WTC11 (cell line): ENCODE results near the gene PWP2. TPM values are rescaled to one million over a fixed set of nuclear protein-coding genes. Genes with fewer than 3 reads are reported as not detected.

Source experiments
- ATAC-seq: fragments of 200-7000 bp; cut with Tn5 transposase; 2 replicates; pipeline ENCODE4 v1.10.0; 2021; ENCODE audit warnings: mild to moderate bottlenecking, moderate library complexity
- CTCF ChIA-PET: fragments of 300-600 bp; sonication (Branson Sonifier 250); formaldehyde crosslinking; loops from one replicate; lab custom pipeline; 2021; ENCODE audit warnings: antibody characterized with exemption; lab: Charles Lee
- POLR2A ChIA-PET: fragments of 350-600 bp; sonication (Branson Sonifier 250); formaldehyde crosslinking; loops from one replicate; lab custom pipeline; 2021; ENCODE audit warnings: antibody characterized with exemption; lab: Charles Lee
- DNase-seq: peaks from one replicate; pipeline ENCODE4 v3.0.0; 2021; ENCODE audit warnings: low spot score
- H3K27ac Mint-ChIP-seq: 2 replicates; pipeline ENCODE4 v1.8.0; 2021; ENCODE audit warnings: mixed read lengths
- H3K27me3 Mint-ChIP-seq: 2 replicates; pipeline ENCODE4 v1.8.0; 2021; ENCODE audit warnings: low read depth, mild to moderate bottlenecking, moderate library complexity, mixed read lengths
- H3K36me3 Mint-ChIP-seq: 2 replicates; pipeline ENCODE4 v1.8.0; 2021; ENCODE audit warnings: mixed read lengths
- H3K4me1 Mint-ChIP-seq: 2 replicates; pipeline ENCODE4 v1.8.0; 2022; ENCODE audit warnings: mixed read lengths
- H3K4me3 Mint-ChIP-seq: 2 replicates; pipeline ENCODE4 v1.8.0; 2021; ENCODE audit warnings: mild to moderate bottlenecking, moderate library complexity, mixed read lengths
- H3K9me3 Mint-ChIP-seq: 2 replicates; pipeline ENCODE4 v1.8.0; 2021; ENCODE audit warnings: mixed read lengths
- CBFB ChIP-seq: sonication (generic); formaldehyde crosslinking; IDR thresholded peaks from 2 replicates; pipeline ENCODE4 v1.8.1; 2022; ENCODE audit warnings: mild to moderate bottlenecking, low read depth, missing genetic modification reagents
- ESRRA ChIP-seq: sonication (generic); formaldehyde crosslinking; IDR thresholded peaks from 2 replicates; pipeline ENCODE4 v1.8.1; 2022; ENCODE audit warnings: mild to moderate bottlenecking, missing genetic modification reagents, borderline replicate concordance
- FOXJ3 ChIP-seq: sonication (generic); formaldehyde crosslinking; IDR thresholded peaks from 2 replicates; pipeline ENCODE4 v1.9.0; 2021; ENCODE audit warnings: missing genetic modification reagents, mild to moderate bottlenecking, borderline replicate concordance
- FOXK1 ChIP-seq: sonication (generic); formaldehyde crosslinking; IDR thresholded peaks from 2 replicates; pipeline ENCODE4 v1.8.0; 2022; ENCODE audit warnings: mild to moderate bottlenecking, moderate library complexity, missing genetic modification reagents
- GTF2I ChIP-seq: fragments of 250-450 bp; sonication (Bioruptor Pico); conservative IDR thresholded peaks from 2 replicates; pipeline ENCODE4 v1.4.0; 2021; ENCODE audit warnings: mild to moderate bottlenecking
- IRF2 ChIP-seq: sonication (generic); formaldehyde crosslinking; IDR thresholded peaks from 2 replicates; pipeline ENCODE4 v1.8.0; 2022; ENCODE audit warnings: low read depth, missing genetic modification reagents, borderline replicate concordance
- KAT7 ChIP-seq: sonication (generic); formaldehyde crosslinking; IDR thresholded peaks from 2 replicates; pipeline ENCODE4 v1.8.1; 2023; ENCODE audit warnings: missing genetic modification reagents, mild to moderate bottlenecking, borderline replicate concordance
- NFYB ChIP-seq: sonication (generic); formaldehyde crosslinking; conservative IDR thresholded peaks from 2 replicates; pipeline ENCODE4 v1.8.0; 2022; ENCODE audit warnings: low read depth, missing genetic modification reagents
- NR1H2 ChIP-seq: sonication (generic); formaldehyde crosslinking; IDR thresholded peaks from 2 replicates; pipeline ENCODE4 v1.9.0; 2021; ENCODE audit warnings: mild to moderate bottlenecking, moderate library complexity, missing genetic modification reagents
- OVOL2 ChIP-seq: fragments of 250-450 bp; sonication (Bioruptor Pico); IDR thresholded peaks from 2 replicates; pipeline ENCODE4 v1.9.0; 2021; ENCODE audit warnings: mild to moderate bottlenecking, borderline replicate concordance
- RORB ChIP-seq: fragments of 250-450 bp; sonication (Bioruptor Pico); IDR thresholded peaks from 2 replicates; pipeline ENCODE4 v1.9.0; 2021; ENCODE audit warnings: mild to moderate bottlenecking
- ZNF138 ChIP-seq: sonication (generic); formaldehyde crosslinking; conservative IDR thresholded peaks from 2 replicates; pipeline ENCODE4 v1.8.1; 2022; ENCODE audit warnings: mild to moderate bottlenecking, moderate library complexity, missing genetic modification reagents
- ZNF416 ChIP-seq: fragments of 250-450 bp; sonication (Bioruptor Pico); IDR thresholded peaks from 2 replicates; pipeline ENCODE4 v1.9.0; 2021; ENCODE audit warnings: mild to moderate bottlenecking, inconsistent platforms
- ZNF423 ChIP-seq: fragments of 250-450 bp; sonication (Bioruptor Pico); IDR thresholded peaks from 2 replicates; pipeline ENCODE4 v2.1.2; 2022; ENCODE audit warnings: mild to moderate bottlenecking, moderate library complexity
- ZNF671 ChIP-seq: fragments of 250-450 bp; sonication (Bioruptor Pico); IDR thresholded peaks from 2 replicates; pipeline ENCODE4 v1.8.0; 2021; ENCODE audit warnings: mild to moderate bottlenecking
- total RNA-seq: library from RNA; stranded (reverse); gene quantifications from 3 replicates; pipeline ENCODE4 v1.2.3, GENCODE V29; 2021
- TF ChIP-seq, protein P1 (sequence below): sonication (generic); formaldehyde crosslinking; conservative IDR thresholded peaks from 2 replicates; pipeline ENCODE4 v1.8.1; 2023; ENCODE audit warnings: mild to moderate bottlenecking, low read depth, missing genetic modification reagents, moderate library complexity
- TF ChIP-seq, protein P2 (sequence below): sonication (generic); formaldehyde crosslinking; IDR thresholded peaks from 2 replicates; pipeline ENCODE4 v1.8.0; 2023; ENCODE audit warnings: mild to moderate bottlenecking, missing genetic modification reagents
- TF ChIP-seq, protein P3 (sequence below): sonication (generic); formaldehyde crosslinking; IDR thresholded peaks from 2 replicates; pipeline ENCODE4 v1.8.1; 2023; ENCODE audit warnings: mild to moderate bottlenecking, missing genetic modification reagents, borderline replicate concordance
- TF ChIP-seq, protein P4 (sequence below): sonication (generic); formaldehyde crosslinking; IDR thresholded peaks from 2 replicates; pipeline ENCODE4 v1.8.1; 2023; ENCODE audit warnings: mild to moderate bottlenecking, missing genetic modification reagents, moderate library complexity

Gene PWP2
- total RNA-seq, 1 experiment from 2014 or later: 41.6 TPM

DNA sequence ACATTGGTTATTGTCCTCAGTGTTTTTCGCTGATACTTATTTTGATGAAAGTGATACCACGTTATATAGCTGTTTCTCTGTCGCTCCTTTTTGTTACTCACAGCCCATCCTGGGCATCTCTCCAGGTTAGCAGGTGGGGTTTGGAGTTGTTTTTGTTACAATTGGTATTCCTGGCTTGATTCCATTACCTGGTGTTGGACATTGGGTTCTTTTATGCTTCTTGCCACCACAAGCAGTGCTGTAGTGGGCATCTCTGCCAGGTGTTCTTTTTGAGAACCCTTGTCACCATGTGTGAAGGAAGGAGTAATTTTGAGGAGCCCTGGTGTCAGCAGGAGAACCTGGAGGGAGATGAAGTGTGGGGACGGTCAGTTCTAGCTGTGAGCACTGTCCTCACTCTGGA is 47.5 kb upstream of the PWP2 start (continued):
- TF ChIP-seq, protein P1, sequence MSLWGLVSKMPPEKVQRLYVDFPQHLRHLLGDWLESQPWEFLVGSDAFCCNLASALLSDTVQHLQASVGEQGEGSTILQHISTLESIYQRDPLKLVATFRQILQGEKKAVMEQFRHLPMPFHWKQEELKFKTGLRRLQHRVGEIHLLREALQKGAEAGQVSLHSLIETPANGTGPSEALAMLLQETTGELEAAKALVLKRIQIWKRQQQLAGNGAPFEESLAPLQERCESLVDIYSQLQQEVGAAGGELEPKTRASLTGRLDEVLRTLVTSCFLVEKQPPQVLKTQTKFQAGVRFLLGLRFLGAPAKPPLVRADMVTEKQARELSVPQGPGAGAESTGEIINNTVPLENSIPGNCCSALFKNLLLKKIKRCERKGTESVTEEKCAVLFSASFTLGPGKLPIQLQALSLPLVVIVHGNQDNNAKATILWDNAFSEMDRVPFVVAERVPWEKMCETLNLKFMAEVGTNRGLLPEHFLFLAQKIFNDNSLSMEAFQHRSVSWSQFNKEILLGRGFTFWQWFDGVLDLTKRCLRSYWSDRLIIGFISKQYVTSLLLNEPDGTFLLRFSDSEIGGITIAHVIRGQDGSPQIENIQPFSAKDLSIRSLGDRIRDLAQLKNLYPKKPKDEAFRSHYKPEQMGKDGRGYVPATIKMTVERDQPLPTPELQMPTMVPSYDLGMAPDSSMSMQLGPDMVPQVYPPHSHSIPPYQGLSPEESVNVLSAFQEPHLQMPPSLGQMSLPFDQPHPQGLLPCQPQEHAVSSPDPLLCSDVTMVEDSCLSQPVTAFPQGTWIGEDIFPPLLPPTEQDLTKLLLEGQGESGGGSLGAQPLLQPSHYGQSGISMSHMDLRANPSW: no peak
- TF ChIP-seq ZNF671 (CRISPR knock-in tag) (no peak), KAT7 (CRISPR knock-in tag) (no peak), FOXK1 (CRISPR knock-in tag) (no peak)

DNA sequence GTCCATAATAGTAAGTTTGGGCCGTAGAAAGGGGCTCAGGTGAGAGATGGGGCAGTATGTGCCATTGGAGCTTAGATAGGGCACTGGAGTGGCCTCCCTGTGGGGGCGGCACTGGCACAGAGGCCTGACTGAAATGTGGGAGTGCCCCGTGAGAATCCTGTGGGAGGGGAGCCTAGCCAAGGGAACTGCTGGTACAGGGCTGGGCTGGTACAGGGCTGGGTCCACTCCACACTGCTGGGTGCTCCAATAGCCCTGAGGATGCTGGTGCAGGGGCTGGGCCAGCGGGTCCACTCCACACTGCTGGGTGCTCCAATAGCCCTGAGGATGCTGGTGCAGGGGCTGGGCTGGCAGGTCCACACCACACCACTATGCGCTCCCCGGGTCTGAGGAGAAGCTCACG is 44.8 kb upstream of the PWP2 start:
- Mint-ChIP-seq H3K36me3 (peaks cover 30% of the 10 kb centered on the region), H3K9me3 (no peaks in the 10 kb centered on the region), H3K27ac (no peak overlapping the region), H3K27me3 (no peaks in the 10 kb centered on the region), H3K4me3 (no peak overlapping the region), H3K4me1 (peaks cover 5% of the 10 kb centered on the region; the same call in 1 of the 2 replicates)
- TF ChIP-seq, protein P2, sequence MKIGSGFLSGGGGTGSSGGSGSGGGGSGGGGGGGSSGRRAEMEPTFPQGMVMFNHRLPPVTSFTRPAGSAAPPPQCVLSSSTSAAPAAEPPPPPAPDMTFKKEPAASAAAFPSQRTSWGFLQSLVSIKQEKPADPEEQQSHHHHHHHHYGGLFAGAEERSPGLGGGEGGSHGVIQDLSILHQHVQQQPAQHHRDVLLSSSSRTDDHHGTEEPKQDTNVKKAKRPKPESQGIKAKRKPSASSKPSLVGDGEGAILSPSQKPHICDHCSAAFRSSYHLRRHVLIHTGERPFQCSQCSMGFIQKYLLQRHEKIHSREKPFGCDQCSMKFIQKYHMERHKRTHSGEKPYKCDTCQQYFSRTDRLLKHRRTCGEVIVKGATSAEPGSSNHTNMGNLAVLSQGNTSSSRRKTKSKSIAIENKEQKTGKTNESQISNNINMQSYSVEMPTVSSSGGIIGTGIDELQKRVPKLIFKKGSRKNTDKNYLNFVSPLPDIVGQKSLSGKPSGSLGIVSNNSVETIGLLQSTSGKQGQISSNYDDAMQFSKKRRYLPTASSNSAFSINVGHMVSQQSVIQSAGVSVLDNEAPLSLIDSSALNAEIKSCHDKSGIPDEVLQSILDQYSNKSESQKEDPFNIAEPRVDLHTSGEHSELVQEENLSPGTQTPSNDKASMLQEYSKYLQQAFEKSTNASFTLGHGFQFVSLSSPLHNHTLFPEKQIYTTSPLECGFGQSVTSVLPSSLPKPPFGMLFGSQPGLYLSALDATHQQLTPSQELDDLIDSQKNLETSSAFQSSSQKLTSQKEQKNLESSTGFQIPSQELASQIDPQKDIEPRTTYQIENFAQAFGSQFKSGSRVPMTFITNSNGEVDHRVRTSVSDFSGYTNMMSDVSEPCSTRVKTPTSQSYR (CRISPR knock-in tag): no peak
- TF ChIP-seq CBFB (CRISPR knock-in tag) (no peak), ZNF416 (no peak), GTF2I (CRISPR knock-in tag) (no peak), FOXJ3 (CRISPR knock-in tag) (no peak)
- DNase-seq: no peak
- POLR2A ChIA-PET: no interaction called here
- CTCF ChIA-PET: no interaction called here
- ATAC-seq: no peak

DNA sequence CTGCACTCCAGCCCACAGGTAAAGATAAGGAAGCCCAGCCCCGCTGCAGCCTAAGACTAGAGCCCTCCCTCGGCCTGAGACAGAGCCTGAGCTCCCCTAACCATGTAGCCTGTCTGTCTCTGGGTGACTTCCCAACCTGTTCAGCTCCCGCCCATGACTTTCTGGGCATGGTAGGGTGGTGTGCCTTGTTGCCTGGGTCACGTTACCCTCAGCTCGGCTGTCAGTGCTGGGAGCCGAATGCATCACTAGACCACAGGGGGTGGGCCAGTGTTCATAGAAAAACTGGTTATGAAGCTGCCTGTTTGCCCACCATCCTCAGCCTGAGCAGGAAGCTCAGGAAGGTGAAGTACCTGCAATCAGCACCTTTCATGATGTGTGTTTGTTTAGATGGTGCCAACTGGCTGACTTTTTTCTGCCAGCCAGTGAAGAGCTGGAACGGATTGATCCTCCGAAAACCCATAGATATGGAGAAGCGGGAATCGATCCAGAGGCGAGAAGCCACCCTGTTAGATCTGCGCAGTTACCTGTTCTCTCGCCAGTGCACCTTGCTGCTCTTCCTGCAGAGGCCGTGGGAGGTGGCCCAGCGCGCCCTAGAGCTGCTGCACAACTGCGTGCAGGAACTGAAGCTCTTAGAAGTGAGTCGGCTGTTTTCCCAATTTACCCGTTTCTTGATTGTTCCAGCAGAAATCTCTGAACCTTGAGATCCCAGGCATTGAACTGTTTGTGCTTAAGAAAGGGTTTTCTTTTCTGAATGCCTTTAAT is 43.9 kb upstream of the PWP2 start:
- Mint-ChIP-seq H3K9me3 (no peaks in the 10 kb centered on the region), H3K27ac (peak overlapping the region; percentile 70; the same call in 1 of the 2 replicates), H3K4me1 (peaks cover 5% of the 10 kb centered on the region; the same call in 1 of the 2 replicates), H3K36me3 (peaks cover 26% of the 10 kb centered on the region), H3K4me3 (no peak overlapping the region), H3K27me3 (no peaks in the 10 kb centered on the region)
- ATAC-seq: no peak
- ChIA-PET POLR2A (no interaction called here), CTCF (interaction anchor here (1.0 kb wide), 1 partner anchor 88 kb away, joined by 3 read pairs; no protein-coding TSS in a partner anchor)
- DNase-seq: no peak
- no peak for TF ChIP-seq ZNF138 (CRISPR knock-in tag)
- no peak for TF ChIP-seq OVOL2
- TF ChIP-seq NR1H2: no peak
- TF ChIP-seq ZNF423 (CRISPR knock-in tag): no peak
- TF ChIP-seq ESRRA (CRISPR knock-in tag): no peak
- TF ChIP-seq, protein P3, sequence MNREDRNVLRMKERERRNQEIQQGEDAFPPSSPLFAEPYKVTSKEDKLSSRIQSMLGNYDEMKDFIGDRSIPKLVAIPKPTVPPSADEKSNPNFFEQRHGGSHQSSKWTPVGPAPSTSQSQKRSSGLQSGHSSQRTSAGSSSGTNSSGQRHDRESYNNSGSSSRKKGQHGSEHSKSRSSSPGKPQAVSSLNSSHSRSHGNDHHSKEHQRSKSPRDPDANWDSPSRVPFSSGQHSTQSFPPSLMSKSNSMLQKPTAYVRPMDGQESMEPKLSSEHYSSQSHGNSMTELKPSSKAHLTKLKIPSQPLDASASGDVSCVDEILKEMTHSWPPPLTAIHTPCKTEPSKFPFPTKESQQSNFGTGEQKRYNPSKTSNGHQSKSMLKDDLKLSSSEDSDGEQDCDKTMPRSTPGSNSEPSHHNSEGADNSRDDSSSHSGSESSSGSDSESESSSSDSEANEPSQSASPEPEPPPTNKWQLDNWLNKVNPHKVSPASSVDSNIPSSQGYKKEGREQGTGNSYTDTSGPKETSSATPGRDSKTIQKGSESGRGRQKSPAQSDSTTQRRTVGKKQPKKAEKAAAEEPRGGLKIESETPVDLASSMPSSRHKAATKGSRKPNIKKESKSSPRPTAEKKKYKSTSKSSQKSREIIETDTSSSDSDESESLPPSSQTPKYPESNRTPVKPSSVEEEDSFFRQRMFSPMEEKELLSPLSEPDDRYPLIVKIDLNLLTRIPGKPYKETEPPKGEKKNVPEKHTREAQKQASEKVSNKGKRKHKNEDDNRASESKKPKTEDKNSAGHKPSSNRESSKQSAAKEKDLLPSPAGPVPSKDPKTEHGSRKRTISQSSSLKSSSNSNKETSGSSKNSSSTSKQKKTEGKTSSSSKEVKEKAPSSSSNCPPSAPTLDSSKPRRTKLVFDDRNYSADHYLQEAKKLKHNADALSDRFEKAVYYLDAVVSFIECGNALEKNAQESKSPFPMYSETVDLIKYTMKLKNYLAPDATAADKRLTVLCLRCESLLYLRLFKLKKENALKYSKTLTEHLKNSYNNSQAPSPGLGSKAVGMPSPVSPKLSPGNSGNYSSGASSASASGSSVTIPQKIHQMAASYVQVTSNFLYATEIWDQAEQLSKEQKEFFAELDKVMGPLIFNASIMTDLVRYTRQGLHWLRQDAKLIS (CRISPR knock-in tag): no peak
- TF ChIP-seq FOXJ3 (CRISPR knock-in tag): no peak
- TF ChIP-seq ZNF671 (CRISPR knock-in tag): no peak
- no peak for TF ChIP-seq NFYB (CRISPR knock-in tag)
- TF ChIP-seq, protein P4, sequence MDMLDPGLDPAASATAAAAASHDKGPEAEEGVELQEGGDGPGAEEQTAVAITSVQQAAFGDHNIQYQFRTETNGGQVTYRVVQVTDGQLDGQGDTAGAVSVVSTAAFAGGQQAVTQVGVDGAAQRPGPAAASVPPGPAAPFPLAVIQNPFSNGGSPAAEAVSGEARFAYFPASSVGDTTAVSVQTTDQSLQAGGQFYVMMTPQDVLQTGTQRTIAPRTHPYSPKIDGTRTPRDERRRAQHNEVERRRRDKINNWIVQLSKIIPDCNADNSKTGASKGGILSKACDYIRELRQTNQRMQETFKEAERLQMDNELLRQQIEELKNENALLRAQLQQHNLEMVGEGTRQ (CRISPR knock-in tag): no peak
- no peak for TF ChIP-seq RORB (CRISPR knock-in tag)
- TF ChIP-seq IRF2 (CRISPR knock-in tag): no peak
